HG02623 (cell line): ENCODE data around the gene PTPRD.
A peak's percentile ranks its signal among the peaks of the same experiment; 100 is the strongest.

Experiments used
- ATAC-seq: cut with Tn5 transposase; IDR thresholded peaks from one replicate; pipeline ENCODE4 v1.9.1; 2021; ENCODE audit warnings: moderate library complexity; ENCODE audit not compliant: unreplicated experiment

PTPRD gene

GRCh38 chr9:10272830-10273229 lies 340.0 kb downstream of the PTPRD start:
- ATAC-seq, result no peak

- peak; percentile 48 for ATAC-seq
Observed at GRCh38 chr9:10268531-10269485, 344.0 kb downstream of the PTPRD start.

GRCh38 chr9:10265153-10265631 lies 347.6 kb downstream of the PTPRD start:
- ATAC-seq, result no peak

DNA sequence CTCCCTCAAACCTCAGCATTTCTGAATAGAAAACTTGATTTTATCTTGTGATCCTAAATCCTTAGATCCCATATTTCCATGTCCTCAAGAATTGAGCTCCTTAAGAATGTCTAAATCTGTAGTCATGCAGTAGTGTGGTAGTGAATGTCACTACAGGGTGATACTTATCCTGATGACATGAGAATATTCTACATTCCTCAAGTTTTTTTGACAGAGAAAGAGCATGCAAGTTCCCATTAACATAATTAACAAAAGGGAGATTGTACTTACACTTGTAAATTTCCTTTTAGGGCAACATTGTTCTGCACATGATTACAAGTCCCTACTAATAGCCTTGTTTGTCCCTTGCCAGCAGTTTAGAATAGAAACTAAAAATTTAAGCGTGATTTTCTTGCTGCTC lies 352.3 kb downstream of the PTPRD start:
- ATAC-seq, result no peak

DNA sequence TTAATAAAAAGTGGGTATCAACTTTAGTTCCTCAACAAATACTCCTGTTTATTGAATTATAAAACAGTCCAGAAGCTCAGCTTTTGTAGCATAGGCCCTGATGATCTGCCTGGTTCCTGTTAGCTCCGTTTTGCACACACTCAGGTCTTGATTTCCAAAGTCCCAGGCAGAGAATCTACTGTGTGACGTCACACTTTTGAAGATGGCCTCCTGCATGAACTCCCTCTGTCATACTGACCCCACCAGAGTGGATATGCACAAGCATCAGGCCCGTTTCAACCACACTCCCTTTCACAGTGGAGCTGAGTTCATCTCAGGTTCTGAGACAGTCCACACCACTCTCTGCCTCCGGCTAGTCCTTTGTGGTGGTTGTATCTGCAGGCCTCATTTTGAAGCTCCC lies 353.1 kb downstream of the PTPRD start:
- no peak for ATAC-seq

DNA sequence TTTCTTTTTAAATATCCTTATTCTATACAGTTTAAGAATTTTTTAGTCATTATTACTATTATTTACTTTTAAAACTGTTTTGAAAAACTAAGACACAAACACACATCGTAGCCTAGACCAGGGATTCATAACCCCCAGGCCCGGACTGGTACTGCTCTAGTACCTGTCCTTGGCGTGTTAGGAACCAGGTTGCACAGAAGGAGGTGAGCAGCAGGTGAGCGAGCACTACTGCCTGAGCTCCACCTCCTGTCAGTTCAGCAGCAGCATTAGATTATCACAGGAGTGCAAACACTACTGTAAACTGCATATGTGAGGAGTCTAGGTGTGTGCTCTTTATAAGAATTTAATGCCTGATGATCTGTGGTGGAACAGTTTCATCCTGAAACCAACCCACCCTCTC lies 357.0 kb downstream of the PTPRD start:
- no peak for ATAC-seq

- ATAC-seq, result no peak
Observed at GRCh38 chr9:10254338-10254737, 358.5 kb downstream of the PTPRD start.

GRCh38 chr9:10253341-10253740 lies 359.5 kb downstream of the PTPRD start:
- no peak for ATAC-seq

- ATAC-seq, result no peak
Observed at GRCh38 chr9:10252174-10252573, 360.6 kb downstream of the PTPRD start.

DNA sequence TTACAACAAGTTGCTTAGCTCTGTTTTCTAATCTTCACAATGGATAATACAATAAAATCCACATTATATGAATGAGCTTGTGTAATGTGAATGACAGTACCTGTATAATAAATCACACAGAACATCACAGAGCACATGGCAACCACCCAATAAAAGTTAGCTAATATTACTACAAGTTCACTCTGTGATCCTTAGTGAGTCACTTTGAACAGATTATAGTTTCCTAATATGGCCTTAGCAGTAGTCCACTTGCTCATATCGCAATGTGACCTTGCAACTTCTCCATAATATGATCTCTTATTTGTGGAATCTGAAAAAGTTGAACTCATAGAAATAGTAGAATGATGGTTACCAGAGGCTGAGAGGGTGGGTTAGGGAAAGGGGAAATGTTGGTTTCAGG lies 361.3 kb downstream of the PTPRD start:
- no peak for ATAC-seq

DNA sequence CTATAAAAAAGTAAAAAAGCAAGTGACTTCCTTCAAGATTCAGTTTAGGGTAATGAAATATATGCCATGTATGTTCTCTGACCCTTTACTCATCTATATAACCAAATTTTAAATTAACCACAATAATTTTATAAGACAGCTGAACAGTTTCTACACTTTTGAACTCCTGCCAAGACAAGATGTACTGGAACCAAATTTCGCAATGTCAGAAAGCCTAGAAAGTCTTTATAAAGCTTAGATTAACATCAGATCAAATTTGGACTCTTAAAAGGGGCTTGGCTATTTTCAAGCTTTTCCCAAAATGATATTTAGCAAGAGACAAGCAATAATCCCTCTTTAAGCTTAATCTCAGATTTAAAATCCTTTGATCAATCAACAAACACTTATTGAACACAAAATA lies 362.6 kb downstream of the PTPRD start:
- ATAC-seq, result no peak

DNA sequence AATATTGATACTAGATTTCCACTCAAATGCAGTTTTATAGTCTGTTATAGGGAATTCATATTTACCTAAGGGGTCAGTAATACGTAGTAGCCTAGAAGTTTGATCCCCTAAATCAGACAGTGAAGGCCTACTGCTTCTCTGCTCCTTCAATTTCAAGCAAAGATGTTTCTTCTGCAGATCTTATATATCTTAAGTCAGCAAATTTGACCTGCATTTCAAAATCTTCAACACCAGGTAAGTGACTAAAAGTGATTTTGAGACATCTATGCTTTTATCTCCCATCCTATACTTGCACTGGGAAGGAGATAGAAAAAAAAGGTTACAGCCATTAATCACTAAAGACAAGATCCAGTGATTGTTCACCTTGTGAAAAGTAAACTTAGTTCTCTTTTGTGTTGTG lies 363.9 kb downstream of the PTPRD start:
- no peak for ATAC-seq

DNA sequence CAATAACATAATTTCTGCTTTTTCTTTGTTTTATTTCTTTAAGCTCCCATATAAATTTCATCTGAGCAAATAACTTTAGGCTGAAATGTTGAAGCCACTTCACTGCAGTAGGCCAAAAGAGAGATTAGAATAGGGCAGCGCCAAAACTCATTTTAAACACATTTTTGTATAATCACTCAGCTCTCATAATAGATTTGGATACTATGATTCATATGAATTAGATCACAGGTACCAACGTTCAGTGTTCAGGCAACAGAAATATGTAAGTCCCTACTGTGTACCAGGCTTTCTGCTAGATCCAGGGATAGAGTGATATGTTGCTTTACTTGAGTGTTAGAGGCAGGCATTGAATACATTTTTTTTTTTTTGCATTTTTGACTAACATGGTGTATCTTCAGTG lies 370.5 kb downstream of the PTPRD start:
- no peak for ATAC-seq

- ATAC-seq, result no peak
Observed at GRCh38 chr9:10238087-10238486, 374.7 kb downstream of the PTPRD start.

DNA sequence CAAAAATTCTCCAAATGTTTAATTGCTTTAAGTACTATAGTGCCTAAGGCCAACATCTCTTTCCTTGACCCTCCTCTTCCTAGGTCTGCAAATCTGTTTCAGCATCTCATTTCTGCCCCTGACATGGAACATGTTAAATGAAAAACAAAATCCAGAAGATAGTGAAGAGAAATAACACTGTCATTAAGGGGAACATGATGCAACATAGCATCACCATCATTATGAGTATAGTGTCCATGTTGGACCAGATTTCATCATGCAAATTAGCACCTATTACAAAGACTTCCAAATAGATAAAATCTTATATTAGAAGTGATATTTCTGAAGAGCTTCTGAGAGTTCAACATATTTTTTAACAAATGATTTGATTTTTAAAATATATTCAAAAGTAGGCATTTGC lies 375.2 kb downstream of the PTPRD start:
- ATAC-seq, result no peak

GRCh38 chr9:10236161-10236560 lies 376.6 kb downstream of the PTPRD start:
- ATAC-seq, result no peak

DNA sequence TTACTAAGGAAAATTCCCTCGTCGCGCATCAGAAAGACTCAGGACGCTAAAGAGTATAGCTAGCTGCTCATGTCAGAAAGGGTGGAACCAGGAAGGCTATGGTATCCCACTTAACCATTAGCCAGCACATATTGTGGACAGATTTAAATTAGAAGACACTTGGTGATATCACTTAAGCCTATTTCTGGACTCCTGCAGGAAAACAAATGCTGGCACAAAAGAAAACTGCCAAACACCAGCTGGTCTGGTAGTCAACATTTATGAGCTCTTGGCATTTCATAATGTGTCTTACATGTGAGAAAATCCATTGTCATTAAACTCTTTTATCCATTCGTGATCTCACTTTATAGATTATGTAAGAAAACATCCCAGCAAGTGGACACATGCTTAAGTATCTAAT lies 377.4 kb downstream of the PTPRD start:
- no peak for ATAC-seq

- no peak for ATAC-seq
Observed at GRCh38 chr9:10232352-10232930, 380.4 kb downstream of the PTPRD start.

DNA sequence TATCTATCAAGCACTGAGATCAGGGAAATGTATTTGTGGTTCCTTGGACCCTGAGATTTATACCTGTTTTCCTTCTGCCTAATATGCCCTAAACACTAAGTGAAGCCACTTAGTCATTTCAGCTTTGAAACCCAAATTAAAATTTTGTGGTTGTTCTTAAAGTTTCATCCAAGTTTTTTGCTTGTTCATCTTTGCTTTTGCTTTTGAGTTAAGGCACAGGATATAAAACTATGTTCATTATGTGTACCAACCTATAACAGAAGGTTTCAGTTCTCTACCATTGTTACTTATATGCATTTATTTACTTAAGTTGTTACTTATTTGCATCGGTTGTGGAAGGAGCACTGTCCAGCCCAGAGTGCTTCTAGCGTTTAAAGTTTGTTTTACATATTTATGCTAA lies 382.3 kb downstream of the PTPRD start:
- peak; percentile 86 for ATAC-seq

GRCh38 chr9:10228082-10228481 lies 384.7 kb downstream of the PTPRD start:
- no peak for ATAC-seq

DNA sequence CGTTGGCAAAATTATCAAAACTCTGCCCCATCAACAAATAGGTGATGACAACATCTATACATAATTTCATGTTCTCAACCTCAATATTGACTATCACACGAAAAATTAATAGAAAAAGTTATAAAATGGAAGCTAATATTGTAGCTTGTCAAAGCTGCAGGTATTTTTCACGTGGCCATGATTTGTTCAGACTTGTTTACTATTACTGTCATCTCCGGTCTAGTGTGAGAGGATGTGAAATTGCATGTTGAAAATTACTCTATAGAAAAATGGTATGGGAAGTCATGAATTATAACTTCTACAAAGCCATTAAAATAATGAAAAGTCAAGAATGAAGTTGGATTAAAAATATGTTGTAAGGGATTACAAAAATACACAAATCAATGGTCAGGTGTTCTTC lies 385.8 kb downstream of the PTPRD start:
- ATAC-seq, result no peak

DNA sequence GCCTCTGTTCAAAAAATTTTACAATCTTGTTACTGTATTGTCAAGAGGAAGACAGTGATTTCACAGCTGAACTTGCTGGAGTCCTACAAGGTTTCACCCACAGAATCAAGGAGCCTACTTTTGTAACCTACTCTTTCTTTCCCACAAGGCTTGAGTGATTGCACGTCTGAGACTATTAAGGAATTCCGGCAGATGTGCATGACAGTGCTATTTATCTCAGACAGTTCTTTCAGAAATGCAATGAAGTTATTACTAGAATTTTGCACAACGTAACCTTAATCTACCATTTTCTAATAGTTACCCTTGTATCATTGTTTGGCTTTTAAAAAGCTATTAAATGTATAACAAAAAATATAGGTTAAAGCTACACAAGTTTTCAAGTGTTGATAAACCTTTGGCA lies 400.1 kb downstream of the PTPRD start:
- no peak for ATAC-seq
